GM11168 (cell line): ENCODE data around the gene OR8D1.

ENCODE experiments used
- in situ Hi-C: fragments of 300-500 bp; cut with MboI; formaldehyde crosslinking; loops from one replicate; pipeline ENCODE4 v1.12.0; 2022; ENCODE audit warnings: low sequenced_read_pairs; ENCODE audit not compliant: unreplicated experiment

Gene OR8D1

GRCh38 chr11:124313849-124314248, at the start of gene OR8D1:
OR8D1 (minus strand) TSS chr11:124313949; CDS start chr11:124310766, 3,183 bp downstream.
- in situ Hi-C loops = no loop called here

- in situ Hi-C loops = no loop called here
These were observed 45.8 kb upstream of the OR8D1 start for GRCh38 chr11:124359566-124359965.

- in situ Hi-C loops = no loop called here
These were observed 32.7 kb upstream of the OR8D1 start for GRCh38 chr11:124346311-124346955.

- in situ Hi-C loops = no loop called here
These were observed 30.6 kb upstream of the OR8D1 start for GRCh38 chr11:124344346-124344745.

GRCh38 chr11:124340142-124340447, 26.3 kb upstream of the OR8D1 start:
- in situ Hi-C loops = no loop called here

- in situ Hi-C loops = no loop called here
These were observed 25.8 kb upstream of the OR8D1 start for GRCh38 chr11:124339396-124340141.

GRCh38 chr11:124331873-124332272, 18.1 kb upstream of the OR8D1 start:
- in situ Hi-C loops = no loop called here

- in situ Hi-C loops = no loop called here
These were observed 16.2 kb upstream of the OR8D1 start for GRCh38 chr11:124329787-124330478.

GRCh38 chr11:124327775-124328174, 14.0 kb upstream of the OR8D1 start:
- in situ Hi-C loops = no loop called here

- in situ Hi-C loops = no loop called here
These were observed 8.6 kb upstream of the OR8D1 start for GRCh38 chr11:124322356-124322755.

GRCh38 chr11:124320097-124320496, 6.3 kb upstream of the OR8D1 start, which contains the start of gene OR8D2:
OR8D2 (minus strand) TSS chr11:124320197; CDS start chr11:124320197, 0 bp downstream.
- in situ Hi-C loops = no loop called here

GRCh38 chr11:124315052-124315451, 1.3 kb upstream of the OR8D1 start:
- in situ Hi-C loops = no loop called here

GRCh38 chr11:124313131-124313530, 618 bp downstream of the OR8D1 start:
- in situ Hi-C loops = no loop called here

- in situ Hi-C loops = no loop called here
These were observed 2.1 kb downstream of the OR8D1 start for GRCh38 chr11:124311670-124312069.

- in situ Hi-C loops = no loop called here
These were observed 2.5 kb downstream of the OR8D1 start for GRCh38 chr11:124311269-124311668.

GRCh38 chr11:124310721-124311120, 3.0 kb downstream of the OR8D1 start:
- in situ Hi-C loops = no loop called here

GRCh38 chr11:124307093-124307492, 6.7 kb downstream of the OR8D1 start:
- in situ Hi-C loops = no loop called here

GRCh38 chr11:124302347-124303125, 11.2 kb downstream of the OR8D1 start:
- in situ Hi-C loops = no loop called here

GRCh38 chr11:124301548-124301947, 12.2 kb downstream of the OR8D1 start:
- in situ Hi-C loops = no loop called here

- in situ Hi-C loops = no loop called here
These were observed 15.8 kb downstream of the OR8D1 start for GRCh38 chr11:124297921-124298320.

GRCh38 chr11:124296016-124296415, 17.7 kb downstream of the OR8D1 start:
- in situ Hi-C loops = no loop called here
